Glomerular endothelial cell (primary cell): ENCODE results near the gene AGPAT4. TPM values are rescaled to one million over a fixed set of nuclear protein-coding genes. Genes with fewer than 3 reads are reported as not detected.
A peak's percentile ranks its signal among the peaks of the same experiment; 100 is the strongest.
"Not testable (repeated sequence)": the region's sequence is repeated elsewhere in the genome, so short reads cannot be mapped to it uniquely, and the experiment has no call there.

Source experiments
- DNase-seq: peaks from one replicate; pipeline ENCODE4 v3.0.0-alpha.2; 2011; ENCODE audit warnings: low read depth, low spot score; ENCODE audit errors: extremely low read depth
- total RNA-seq: library from RNA; depleted of rRNA; stranded (reverse); fragments of >200 nt; gene quantifications from 2 replicates; pipeline ENCODE4 v1.2.3, GENCODE V29; 2015

AGPAT4 gene
- total RNA-seq, 1 donor from 2014 or later, result 15.8 TPM

DNA sequence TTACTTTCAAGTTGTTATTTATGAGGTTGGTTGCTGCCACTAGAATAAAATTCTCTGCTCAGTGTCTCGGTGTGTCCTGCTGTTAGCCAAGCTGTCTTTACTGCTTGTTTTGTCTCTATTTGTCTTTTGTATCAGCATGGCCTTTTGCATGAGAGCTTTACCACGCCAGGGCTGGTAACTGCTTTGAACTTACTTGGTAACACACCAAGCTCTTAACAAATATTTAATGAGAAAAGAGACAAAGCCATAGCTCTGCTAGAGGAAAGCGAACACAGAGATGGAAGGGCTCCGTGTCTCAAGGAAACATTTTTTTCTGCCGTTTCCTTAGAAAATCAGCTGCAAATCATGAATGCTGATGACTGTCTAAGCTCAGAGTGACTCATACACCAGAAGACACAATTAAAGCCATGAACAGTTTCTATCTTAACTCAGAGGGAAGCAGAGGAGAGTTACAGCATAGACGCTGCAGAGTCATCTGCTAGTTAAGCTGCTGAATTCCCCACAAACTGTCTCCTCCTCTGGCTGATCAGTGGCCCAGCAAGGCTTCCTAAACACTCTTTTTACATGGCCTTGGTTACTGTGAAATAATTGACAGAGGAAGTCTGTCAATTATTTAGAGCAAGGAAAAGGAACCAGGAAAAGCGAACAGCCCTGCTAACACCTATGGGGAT is 44.8 kb downstream of the AGPAT4 start:
- DNase-seq, result peak; percentile 62

DNA sequence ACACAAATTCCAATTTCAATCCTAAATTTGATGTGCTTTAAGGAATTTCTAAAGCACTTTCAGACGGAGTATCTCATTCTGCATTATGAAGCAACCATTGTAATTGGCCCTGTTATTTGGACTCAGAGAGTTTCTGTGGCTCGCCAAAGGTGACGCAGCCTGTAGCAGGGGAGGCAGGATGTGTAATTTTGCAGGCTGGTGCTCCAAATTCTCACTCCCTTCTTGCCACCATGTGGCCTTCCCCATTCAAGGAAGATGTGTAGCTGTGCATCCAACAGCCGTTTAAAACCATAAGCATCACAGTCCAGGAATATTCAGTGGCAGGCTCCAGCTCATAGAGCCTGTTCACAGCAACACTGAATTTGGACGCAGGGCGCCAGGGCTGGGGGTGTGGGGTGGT is 45.8 kb downstream of the AGPAT4 start:
- DNase-seq, result no peak

DNA sequence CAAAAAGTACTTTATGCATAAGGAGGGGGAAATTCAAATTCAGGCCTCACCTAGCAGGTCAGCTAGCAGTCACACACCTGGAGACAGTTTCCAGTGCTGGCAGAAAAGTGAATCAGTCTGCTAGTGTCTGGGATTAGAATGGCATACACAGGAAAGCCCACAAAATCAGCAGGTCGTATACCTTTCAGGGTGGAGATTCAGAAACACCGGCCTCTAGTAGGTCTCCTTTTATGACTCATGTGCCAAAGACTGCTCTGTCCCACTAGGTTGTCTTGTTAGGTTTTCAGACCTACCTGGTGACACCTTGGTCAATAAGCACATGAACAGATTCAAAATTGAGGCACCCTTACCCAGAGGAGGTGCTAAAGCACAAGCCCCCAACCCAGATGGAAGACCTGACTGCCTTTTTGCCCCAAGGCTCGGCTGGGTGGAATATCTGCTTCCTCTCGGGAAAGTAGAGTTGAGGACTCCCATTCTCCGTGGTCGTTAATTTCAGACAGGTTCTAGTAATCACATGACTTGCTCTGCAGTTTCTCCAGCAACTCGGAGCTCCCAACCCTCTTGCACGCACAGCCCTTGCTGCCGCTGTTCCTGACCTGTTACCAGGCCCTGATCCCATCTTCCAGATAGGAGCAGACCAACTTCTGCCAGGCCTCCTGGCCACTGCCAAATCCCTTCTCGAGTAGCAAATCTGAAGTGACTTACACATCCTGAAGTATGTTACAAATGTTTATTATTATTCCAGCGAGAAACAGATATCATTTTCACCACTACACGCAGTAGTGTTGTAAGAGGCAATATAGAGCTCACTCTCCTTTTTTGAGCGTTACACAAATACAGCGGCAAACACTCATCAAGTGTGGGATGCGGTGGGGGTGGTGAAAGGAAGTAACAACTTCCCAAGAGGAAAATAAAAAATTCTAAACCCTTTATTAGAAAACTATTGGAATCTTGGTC is 46.6 kb downstream of the AGPAT4 start:
- DNase-seq, result no peak

DNA sequence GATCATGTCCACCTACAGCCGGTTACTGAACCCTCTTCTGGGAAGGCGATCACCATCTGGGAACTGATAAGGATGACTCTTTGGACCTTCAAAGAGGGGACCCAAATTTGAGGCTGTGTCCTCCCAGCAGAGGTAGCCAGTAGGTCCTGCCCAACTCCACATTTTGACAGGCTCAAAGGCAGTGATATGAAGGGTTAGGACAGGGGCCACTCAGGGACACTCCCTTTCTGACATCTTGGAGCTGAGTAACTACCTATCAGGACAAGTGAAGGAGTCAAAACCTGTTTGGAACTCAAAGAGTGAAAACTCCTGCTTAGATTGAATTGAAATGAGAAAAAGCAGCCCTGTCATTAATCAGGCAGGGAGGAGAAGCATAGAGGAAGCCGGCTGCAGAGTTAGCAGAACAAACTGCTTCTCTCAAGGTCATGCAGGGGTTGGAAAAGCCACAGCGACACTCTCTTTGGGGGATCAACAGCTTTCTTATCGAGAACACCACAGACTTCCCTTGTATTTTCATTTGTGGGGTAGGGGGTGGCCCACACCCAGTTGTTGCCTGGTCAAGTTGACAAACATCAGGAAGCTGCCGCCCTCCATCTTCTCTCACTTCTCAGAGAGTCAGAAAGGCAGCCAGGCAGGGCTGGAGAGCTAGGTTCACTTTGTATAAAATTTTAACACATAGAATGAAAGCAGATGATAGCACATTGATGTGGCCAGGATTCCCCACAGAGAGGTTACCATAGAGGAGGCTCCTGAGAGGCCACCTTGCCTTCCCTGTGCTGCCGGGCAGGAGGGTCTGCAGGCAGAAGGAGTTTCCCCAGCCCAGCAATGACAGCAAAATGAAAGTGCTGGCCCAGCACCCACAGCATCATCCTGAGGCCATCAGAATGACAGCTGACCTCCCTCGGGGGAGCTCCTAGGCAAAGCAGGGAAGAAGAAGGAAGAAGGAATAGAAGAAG is 47.6 kb downstream of the AGPAT4 start:
- DNase-seq, result no peak

DNA sequence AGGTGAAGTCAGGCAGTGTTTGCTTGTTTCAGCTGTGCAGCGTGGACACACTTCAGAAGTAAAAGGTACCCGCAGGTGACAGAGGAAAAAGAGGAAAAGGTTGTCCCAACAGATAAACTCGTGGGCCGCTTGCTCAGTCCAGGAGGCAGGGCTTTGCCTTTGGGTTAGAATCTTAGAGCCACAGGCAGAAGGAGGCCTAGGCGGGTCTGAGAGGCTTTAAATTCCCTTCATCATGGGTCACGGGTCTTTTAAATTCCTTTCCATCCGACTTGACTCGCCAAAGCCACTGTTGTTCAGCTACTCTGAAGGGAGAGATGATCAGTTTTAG is 48.2 kb downstream of the AGPAT4 start:
- no peak for DNase-seq

DNA sequence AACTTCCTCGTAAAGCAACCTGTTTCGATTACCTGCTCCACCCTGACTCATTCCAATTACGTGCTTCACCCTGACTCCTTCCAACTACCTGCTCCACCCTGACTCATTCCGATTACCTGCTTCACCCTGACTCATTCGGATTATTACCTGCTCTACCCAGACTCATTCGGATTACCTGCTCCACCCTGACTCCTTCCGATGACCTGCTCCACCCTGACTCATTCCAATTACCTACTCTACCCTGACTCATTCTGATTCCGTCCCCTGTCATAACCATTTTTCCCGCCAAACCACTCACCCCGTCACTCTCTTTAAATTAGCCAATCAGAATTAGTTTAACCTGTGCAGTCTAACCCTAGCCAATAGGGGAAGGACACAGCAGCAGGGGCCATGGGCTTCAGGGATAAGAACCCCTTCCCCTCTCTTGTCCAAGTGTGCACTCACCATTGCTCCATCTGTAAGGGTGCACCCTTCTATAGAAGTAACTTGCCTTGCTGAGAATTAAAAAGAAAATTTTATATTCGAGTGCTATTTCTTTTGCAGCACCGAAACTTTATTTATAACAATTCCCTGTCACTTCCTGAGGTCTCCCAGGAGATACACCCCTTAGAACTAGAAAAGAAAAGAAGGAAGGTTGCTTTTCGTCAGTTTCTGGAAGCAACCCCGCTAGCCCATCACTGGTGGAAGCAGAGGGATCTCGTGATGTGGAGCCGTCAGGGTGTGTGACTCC is 48.7 kb downstream of the AGPAT4 start:
- DNase-seq, result not testable (repeated sequence)

DNA sequence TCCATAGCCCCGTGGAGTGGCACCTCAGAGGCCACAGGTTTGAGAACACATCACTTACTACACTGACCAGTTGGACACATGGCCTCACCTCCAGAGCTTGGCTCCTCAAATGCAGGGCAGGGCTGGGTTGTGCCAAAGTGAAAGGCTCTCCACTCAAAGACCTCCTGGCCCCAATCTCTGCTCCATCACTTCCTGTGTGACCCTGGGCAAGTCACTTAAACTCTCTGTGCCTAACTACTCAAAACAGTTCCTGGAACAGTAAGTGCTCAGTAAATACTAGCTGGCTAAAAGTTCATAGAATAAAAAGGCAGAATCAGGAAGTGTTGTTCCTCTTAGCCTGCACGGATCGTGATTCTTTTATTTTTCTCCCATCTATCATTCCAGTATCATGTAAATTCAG is 50.2 kb downstream of the AGPAT4 start:
- DNase-seq, result no peak

DNA sequence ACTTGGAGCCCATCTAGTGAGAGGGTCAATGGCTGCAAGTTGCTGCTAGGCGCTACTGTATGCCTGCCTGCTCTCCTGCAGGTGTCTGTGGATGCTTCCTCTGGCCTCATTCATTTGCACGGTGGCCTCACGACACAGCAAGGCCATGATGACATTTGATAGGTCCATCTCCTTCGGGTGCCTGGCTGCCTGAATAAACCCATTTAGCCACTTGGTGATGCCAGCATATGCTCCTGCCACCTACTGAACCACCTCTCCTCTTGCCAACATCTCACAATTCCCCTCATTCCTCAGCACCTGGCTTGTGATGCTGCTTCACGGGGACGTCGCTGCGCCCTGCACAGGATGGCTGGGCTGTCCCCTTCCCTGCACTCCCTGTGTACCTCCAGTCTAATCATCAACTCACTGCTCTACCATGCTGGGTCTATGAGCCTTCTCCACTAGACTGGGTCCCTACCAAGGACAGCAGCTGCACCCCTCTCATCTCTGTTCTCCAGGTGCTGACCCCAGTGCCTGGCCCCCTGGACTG is 51.1 kb downstream of the AGPAT4 start:
- no peak for DNase-seq

DNA sequence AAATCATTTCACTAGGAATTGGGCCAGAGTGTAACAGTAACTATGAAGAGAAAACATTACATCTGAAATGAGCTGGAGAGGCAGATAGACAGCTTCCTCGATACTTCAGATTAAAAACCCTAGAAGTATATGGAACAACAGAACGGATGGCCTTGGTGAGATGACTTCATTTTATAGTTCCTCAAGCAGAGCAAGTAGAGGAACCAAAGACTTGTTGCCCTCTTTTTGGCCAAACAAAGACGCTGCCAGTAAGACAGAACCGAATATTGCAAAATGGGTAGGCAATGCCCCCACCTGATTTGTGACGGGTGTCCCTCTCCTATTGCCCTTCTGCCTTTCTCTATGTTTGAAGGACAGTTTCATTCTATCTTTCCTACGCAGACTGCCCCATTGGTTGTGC is 53.5 kb downstream of the AGPAT4 start:
- no peak for DNase-seq

DNA sequence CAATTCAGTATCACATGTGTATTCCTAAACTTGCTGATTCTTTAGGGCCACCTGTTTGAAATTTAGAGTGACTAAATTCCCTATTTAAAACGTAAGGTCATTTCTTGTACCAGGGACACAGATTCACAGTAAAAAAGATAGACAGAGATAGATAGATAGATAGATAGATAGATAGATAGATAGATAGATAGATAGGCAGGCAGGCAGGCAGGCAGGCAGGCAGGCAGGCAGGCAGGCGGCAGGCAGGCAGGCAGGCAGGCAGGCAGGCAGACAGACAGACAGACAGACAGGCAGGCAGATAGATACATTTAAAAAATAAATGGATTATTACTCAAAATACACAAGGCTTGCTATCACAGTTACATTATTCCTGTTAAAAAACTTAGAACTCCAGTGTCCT is 54.2 kb downstream of the AGPAT4 start:
- no peak for DNase-seq

DNA sequence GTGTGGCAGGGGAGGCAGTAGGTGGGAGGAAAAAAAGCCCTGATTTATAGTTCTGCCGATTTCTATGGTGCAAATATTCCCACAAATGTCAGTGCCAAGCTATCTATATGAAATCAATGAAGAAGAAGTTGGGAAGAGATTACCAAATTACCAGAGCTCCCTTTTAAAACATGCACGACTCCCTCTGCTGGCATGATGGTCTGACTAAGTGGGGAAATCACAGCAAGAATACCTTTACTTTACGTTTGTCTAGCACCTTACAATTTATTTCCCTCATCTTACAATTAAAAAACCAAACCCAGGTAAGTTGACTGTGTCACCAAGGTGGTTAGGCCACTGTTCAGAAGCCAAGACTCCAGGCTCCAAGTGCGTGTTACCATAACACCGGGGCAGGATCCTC is 55.6 kb downstream of the AGPAT4 start:
- DNase-seq, result no peak

DNA sequence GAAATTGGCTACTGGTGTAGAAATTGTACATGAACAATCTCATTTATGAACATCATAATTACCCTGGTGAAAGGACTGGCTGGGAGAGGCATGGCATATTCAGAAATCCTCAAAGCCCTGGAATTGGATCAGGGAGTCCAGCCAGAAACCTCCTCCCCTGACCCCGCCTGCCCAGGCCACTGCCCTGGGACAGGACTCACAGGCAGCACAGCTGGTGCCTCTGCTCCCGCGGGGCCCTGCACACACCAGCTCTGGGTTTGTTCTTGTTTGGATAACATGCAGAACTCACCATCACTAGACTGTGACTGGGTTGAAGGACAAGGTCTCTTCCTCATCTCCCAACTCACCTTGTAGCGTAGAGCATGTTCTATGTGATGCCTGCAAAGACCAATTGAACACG is 56.2 kb downstream of the AGPAT4 start:
- DNase-seq, result no peak

DNA sequence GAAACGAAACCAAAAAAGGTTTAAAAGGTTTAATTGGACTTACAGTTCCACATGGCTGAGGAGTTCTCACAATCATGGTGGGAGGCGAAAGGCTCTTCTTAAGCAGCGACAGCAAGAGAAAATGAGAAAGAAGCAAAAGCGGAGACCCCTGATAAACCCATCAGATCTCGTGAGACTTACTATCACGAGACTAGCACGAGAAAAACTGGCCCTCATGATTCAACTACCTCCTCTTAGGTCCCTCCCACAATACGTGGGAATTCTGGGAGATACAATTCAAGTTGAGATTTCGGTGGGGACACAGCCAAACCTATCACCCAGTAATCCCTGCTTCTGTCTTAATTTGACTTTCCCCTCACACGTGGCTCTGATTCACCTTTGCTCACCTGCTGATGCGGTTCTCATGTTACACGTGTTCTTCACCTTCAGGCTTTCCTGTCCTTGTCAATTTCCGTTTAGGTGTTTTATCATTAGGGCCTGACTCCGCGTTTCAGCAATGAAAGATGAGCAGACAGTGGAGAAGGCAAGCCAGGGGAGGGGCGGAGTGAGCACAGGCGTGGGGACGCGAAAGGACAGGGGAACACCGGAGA is 57.1 kb downstream of the AGPAT4 start:
- DNase-seq, result no peak

DNA sequence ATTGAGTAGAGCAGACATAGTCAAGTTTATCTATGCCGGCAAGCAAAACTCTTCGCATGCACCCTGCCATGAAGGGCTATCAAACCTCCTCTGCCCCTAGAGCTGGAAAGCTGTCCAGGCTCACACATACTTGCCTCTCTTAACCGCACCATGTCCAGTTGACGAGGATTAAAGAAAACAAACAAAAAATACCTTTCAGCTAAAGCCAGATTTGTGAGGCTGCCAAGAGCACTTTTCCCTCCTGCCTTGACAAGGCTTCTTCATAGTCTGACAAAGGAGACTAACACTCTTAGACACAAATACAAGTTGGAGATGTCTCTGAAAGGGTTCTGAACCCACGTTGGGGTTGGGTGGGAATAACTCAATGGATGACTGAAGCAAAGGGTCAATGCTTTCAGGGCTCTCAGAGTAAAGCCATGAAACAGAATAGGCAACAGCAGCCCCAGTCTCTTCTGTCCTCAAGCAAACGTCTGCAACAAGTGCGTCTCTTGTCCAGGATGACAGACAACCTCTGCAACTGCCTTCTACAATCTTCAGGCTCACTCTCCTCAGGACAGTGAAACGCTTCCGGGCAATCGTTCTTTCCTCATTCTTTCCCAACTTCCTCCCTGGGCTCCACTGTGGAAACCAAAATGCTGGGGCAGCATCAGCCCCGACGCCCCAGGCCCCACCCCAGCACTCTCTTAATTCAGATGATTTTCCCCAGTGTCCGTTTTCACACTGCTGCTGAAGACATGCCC is 57.8 kb downstream of the AGPAT4 start:
- DNase-seq, result no peak

DNA sequence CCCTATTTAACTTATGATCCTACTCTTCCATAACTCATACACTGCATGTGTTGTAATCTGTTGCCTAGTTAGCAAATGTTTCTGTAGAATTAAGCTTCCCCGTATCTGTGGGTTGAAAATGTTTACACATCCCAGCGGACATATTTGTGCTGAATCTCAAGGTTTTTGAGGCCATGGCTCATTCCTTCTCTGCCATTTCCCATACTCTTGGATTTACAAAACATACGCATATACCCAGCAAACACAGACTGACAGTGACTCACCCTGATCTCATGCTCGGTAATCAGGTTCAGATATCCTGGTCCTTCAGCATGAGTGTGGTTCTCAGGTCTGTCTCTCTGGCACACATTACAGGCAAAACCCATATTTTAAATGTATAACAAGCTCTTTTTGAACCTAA is 58.7 kb downstream of the AGPAT4 start:
- DNase-seq, result no peak

DNA sequence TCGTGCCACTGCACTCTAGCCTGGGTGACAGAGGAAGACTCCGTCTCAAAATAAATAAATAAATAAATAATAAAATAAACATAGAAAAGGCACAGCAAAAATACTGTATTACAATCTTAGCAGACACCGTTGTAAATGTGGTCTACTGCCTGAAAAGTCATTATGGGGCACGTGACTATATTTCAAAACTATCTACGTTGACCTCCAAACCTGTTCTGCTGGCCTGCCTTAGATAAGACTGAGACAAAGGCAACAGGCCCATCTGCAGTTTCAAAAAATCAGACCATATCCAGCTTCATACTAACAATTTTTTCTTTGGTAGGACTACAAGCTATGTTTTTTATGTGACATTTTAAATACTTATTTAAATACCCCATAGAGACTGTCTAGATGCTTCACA is 59.1 kb downstream of the AGPAT4 start:
- DNase-seq, result no peak

DNA sequence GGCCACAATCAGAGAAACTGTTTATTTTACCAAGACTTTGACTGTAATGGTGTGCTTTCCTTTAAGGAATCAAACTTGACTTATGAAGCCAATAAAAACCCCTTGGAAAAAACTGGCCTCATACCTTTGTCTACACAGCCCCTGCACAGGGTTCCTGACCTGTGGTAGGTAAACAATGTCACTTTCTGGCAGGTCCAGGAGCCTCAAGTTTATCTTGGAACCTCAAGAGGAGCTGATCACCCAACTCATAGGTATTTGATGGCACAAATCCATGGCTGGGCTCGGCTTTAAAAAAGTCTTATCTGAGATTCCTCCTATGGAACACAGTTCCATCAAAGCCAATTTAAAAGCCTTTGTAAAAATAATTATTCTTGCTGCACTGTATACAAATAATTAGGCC is 61.0 kb downstream of the AGPAT4 start:
- DNase-seq, result no peak

DNA sequence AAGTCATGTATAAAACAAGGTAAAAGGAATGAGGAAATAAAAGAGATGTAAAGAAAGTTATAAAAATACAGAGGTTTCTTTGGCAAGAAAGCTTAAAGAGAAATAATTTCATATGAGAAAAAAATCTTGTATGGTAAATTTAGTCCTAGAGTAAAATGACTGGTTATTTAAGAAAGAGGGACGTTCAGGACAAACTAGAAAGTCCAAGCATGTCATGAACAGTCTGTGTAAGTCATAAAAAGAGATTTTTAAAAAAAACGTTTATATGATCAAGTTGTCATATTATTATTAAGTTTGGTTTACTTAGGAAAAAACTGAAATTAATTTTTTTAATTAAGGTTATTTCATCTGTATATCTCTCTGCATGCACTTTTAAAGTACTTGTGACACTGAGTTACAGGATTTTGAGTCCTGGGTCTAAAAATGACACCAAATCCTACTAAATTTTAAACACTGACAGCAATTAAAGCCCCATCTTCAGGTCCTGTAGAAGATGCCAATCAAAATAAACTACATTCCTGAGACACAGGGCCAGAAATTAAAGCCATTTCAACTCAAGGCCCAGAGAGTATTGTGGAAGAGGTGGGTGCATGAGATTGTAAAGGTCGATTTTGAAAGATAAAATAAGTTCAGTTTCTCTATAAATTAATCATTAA is 62.4 kb downstream of the AGPAT4 start:
- no peak for DNase-seq

DNA sequence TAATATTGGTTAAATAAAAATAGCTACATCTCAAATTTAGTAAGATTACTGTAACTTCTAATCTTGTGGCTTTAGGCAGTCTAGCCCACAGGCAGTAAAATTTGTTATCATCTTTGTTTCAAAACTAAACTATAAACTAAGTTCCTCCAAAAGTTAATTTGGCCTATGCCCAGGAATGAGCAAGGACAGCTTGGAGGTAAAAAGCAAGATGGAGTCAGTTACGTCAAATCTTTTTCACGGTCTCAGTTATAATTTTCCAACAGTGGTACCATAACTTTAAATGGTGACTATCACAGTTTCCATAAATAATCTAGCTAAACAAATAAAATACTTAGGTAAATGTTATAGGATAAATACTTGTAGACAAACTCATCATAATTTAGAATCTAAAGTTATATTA is 63.0 kb downstream of the AGPAT4 start:
- no peak for DNase-seq
